GM19328 (cell line): Measurements from ENCODE around the gene FOXP1.

ENCODE experiments used
- ATAC-seq: cut with Tn5 transposase; IDR thresholded peaks from one replicate; pipeline ENCODE4 v1.9.1; 2021; ENCODE audit warnings: mild to moderate bottlenecking, moderate library complexity; ENCODE audit not compliant: unreplicated experiment

Gene FOXP1

DNA sequence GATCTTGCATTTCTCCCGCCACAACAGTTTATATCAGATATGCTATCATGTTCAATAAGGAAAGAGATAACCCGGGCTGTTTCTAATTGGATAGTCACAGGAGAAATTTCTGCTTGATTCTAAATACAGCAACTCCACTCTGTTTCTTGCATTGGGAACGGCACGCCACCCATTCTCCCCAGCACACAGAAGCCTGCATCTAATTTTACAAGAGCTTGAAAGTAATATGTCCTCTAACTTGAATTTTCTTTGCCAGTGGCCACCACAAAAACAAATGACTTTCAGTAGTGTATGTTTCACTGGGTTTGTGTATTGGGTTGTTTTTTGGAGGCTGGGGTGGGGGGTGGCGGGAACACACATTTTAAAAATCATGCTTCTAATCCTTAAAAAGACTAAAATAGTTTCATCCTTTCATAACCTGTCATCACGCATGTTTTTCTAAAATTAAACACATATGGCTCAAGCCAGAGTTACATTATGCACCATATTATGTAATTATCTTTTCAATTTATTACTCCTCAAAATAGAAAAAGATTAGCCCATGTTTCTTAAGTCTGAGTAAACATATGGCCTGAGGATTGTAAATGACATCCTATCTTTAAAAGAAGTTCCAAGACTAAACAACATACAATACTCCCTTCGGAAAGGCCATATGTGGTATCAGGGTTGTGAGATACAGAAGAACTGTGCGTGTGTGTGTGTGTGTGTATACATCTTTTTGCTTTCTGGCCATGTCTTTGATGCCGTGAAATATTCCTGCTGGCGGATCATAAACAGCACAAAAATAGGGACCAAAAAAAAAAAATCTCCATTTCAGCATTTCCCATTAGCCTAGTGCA is 176.3 kb downstream of the FOXP1 start:
- ATAC-seq = no peak

- no peak for ATAC-seq
Measured at GRCh38 chr3:71402911-71403310, 180.6 kb downstream of the FOXP1 start.

DNA sequence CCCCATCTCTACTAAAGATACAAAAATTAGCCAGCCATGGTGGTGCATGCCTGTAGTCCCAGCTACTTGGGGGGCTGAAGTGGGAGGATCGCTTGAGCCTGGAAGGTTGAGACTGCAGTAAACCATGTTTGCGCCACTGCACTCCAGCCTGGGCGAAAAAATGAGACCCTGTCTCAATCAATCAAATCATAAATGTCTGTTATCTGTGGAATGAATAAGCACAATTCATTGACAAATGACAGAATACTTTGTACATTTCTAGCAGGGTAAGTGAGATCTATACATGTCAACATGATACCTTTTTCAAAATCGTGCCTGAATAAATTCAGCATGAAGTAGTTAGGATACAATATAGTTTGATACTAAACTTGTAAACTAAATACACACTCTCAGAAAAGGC is 181.2 kb downstream of the FOXP1 start:
- no peak for ATAC-seq

GRCh38 chr3:71401695-71402231 is 181.8 kb downstream of the FOXP1 start:
- no peak for ATAC-seq

- ATAC-seq = no peak
Measured at GRCh38 chr3:71400986-71401451, 182.5 kb downstream of the FOXP1 start.

DNA sequence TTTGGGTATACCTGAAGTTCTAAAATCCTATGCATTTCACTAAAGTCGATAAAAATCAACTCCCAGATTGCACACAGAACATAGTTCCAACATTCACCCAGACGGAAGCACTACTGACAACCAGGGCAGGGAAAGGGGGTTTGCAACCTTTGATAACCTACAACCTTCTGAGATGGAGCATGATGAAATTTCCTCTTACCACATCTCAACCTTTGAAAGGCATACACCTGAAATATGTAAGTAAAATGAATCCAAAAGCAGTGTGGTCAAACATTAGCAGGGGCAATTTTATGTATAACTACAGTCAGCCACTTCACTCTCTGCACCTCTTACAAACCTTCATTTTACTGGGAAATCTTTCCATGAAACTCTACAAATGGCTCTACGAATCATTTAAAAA is 184.1 kb downstream of the FOXP1 start:
- ATAC-seq = no peak

DNA sequence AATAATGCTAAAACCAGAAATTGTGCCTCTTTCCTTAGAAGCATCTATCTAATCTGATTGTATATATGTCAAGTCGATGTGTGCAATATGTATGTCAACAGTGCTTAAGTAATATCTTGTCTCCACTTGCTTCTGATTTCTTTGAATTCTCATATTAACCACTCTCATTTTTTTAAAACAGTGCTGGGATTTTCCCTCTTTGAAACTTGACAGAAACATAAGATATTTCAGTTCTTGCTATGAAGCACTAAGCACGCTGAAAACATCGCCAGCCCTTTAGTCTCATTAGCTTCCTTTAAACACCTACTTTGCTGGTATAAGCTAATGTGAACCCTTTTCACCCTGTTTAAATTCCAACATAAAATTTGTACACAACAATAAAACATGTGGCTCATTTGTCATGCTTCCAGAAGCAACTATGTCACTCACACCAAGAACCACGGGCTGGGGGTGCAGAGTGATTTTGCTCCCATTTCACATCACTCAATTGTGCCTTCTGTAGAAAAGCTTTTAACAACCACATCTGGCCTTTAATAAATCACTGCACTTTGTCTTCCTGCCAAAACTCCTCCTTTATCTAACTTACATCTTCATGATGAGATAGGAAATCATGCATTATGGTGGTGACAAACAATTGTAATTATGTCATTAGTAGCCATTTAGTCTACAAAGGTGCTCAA is 185.2 kb downstream of the FOXP1 start:
- no peak for ATAC-seq

DNA sequence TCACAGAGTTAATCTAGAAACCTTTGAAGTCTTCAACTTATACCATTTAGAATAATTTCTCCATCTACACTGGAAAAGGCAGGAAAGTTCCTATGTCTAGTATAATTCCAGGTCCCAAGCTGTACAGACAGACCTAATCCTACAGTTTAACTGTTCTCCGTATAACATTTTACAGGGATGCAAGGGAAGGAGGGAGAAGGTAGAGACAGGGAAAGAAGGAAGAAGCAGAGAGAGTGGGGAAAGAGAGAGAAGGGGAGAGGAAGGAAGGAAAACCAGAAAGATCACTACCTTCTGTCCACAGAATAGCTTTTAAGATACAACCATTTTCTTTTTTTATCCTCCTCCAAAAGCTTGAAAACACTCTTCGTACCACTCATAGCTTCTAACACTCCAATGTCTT is 185.8 kb downstream of the FOXP1 start:
- no peak for ATAC-seq

GRCh38 chr3:71397046-71397445 is 186.5 kb downstream of the FOXP1 start:
- no peak for ATAC-seq

DNA sequence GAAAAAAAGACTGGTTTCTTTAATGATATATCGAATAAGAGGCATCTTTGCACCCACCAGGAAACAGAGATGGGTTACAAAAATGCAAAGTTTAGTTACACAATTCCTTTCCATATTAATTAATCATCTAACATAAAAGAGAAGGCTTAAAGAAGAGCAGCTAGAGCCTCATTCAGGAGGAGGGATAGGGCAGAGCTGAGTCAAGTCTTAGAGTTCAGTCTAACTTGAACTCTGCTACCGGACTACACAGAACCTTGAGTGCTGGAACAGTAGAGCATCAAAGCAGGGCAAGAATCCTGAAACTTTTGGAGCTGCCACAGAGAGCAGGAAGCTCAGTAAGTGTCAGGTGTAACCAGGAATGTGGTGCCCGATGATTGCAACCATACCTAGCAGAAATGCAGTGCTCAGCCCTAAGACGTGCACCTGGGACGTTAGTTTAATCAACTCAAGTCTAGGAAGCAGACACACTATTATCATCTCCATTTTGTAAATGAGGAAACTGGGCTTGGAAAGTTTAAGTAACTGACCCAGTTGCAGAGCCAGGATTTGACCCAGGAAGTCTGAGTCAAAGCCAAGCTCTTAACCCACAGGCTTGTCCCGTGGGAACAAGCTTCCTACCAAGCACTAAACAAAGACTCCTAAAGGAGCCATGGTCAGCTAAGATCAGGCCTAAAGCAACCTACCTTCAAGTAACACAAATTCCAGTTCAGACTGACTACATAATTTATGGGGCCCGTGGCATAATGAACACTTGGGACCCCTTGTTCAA is 187.4 kb downstream of the FOXP1 start:
- no peak for ATAC-seq

DNA sequence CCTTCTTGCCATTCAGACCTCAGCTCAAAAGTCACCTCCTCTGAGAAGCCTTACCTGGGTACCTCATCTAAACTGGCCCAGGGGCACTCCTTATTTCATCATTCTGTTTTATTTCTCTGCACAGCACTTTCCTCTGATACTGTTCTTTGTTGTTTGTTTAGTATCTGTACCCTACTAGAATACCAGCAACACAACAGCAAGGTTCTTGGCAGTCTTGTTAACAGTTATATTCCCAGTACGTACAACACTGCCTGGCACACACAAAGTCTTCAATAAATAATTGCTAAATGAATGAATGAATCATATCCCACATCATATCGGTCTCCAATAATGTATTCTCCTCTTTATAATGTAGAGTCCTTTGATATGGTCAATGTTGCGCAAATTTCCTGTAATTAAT is 188.1 kb downstream of the FOXP1 start:
- no peak for ATAC-seq

GRCh38 chr3:71393745-71394144 is 189.8 kb downstream of the FOXP1 start:
- ATAC-seq = no peak

GRCh38 chr3:71393093-71393492 is 190.4 kb downstream of the FOXP1 start:
- ATAC-seq = no peak

DNA sequence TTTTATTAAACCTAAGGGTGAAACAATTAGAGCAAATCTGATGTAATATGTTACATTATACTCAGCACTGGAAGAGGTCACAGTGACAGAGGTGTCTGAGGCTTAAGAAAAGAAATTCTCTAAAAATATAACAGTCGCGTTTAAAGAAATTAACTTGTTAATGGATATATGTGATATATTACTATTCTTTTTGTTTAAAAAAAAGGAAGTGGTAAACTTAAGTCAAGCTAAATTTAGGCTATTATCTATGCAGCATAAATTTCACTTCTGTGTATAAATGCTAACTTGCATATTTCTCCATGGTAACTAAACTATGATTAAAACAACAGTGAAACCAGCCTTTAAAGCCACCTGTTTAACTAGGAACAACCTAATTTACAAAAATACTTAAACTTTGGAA is 191.3 kb downstream of the FOXP1 start:
- peak; percentile 78 for ATAC-seq

DNA sequence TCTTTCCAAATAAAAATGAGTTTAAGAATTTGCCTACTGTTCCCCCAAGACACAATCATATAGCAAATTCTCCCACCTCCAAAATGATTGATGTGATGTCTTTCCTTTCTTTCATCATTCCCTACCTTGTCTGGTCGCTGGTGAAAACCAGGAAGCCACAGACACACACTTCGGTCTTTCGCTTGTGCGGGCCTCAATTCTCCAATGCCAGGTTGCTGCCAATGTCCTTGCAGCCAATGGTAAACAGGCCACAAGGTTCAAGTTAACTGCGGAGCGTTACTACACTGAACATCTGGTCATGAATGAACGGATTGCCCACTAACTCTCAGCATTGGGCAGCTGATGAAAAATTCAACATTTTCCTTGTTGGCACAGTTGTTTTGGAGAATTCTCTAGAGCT is 192.2 kb downstream of the FOXP1 start:
- no peak for ATAC-seq

GRCh38 chr3:71389911-71390573 is 193.5 kb downstream of the FOXP1 start:
- no peak for ATAC-seq

- no peak for ATAC-seq
Measured at GRCh38 chr3:71389191-71389590, 194.3 kb downstream of the FOXP1 start.

DNA sequence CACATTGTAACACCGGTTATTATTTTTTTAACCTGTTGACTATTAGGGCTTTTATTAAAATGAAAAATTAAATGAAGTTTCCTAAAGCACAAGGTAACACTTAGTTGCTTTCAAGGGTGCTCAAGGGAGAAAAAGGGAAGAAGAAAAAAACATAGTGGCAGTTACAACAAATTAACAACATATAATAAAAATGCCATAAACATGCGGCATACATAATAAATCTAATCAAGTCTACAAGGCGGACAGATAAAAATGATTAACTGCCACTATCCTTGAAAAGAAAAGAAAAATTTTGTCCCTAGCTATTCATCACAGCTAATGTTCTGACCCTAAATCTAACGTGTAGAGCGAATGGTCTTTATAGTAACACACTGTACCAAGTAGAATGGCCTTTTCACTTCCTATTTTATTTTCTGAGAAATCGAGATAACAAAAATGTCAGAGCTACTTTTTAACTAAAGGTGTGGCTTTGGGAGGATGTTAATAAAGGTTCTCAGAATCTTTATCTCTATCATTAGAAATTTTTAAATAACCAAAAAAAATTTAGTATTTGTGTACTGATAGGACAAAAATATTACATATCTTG is 194.9 kb downstream of the FOXP1 start:
- ATAC-seq = no peak

DNA sequence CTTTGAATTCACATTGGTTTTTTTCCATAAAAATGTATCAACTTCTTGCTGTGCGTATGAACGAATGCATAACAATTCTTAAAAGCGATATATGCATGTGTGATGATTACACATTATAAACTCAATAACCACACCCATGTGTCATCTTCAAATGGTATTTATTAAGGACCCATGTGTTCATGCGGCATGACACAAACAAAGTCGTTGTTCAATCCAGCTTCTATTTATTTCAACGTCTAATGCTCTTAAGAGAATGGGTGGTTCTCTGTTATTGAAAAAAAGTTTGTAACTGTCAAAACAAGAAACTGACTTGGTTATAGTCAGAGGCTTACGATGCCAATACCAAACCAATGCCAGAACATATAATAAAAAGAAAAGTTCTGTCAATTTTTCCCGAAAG is 195.9 kb downstream of the FOXP1 start:
- no peak for ATAC-seq
